Activated effector memory CD4-positive, alpha-beta T cell treated with Interleukin-2 at 50 U/mL for 16 hours (primary cell): ENCODE results near the gene LRRC8E.
"Not testable (repeated sequence)": the region's sequence is repeated elsewhere in the genome, so short reads cannot be mapped to it uniquely, and the experiment has no call there.

Experiments used
- DNase-seq: peaks from one replicate; pipeline ENCODE4 v3.0.0-alpha.2; 2020

The LRRC8E gene

GRCh38 chr19:7921967-7922835 lies 33.9 kb downstream of the LRRC8E start:
- no peak for DNase-seq

GRCh38 chr19:7922836-7923195 lies 34.5 kb downstream of the LRRC8E start:
- DNase-seq: no peak

GRCh38 chr19:7923295-7924191 lies 35.2 kb downstream of the LRRC8E start:
- DNase-seq: no peak

DNA sequence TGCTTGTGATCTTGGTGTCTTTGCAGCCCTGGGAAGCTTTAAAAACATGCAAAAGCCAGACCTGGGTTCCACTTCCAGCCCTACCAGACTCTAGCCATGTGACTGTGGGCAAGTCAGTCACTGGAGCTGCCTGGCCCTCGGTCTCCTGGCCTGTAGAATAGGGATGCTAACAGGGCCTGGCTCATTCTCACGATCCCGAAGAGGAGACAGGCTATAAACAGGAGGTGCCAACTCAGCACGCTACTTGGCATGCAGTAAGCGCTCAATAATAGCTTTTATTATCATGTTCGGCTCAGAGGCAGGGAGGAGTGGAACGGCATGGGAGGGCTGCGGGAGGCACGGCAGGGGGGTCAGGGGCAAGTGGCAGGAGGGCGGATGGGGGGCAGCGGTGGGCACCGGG lies 35.9 kb downstream of the LRRC8E start:
- no peak for DNase-seq

DNA sequence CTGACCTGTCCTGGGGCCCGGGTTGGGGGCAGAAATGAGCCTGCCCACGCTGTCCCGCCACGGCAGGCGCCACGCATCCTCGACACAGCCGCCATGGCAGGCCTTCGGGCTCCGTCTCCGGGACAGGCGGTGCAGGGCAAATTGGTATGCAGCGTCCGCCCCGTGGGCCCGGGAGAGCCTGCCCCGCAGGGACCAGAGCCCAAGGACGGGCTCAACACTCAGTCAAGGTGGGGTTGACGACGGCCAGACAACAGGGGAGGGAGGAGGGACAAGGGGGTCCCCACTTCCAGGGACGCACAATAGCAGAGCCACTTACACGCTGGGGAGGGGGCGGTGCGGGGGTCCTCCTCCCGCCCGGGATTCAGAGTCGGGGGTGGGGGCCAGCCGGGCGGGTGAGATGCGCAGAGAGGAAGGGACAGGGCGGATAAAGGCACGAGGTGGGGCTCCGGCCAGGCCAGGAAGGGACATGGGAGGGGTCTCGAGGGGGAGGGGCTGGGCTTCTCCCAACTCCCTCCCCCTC lies 36.4 kb downstream of the LRRC8E start:
- no peak for DNase-seq

- DNase-seq: peak; percentile 53
Measured at GRCh38 chr19:7925171-7925851, 37.0 kb downstream of the LRRC8E start.

- peak; percentile 71 for DNase-seq
Measured at GRCh38 chr19:7926021-7926726, 37.9 kb downstream of the LRRC8E start, which contains the start of gene CTXN1. TSS of gene CTXN1 (minus strand) at chr19:7926135. CDS start at chr19:7925538, 597 bp downstream.

DNA sequence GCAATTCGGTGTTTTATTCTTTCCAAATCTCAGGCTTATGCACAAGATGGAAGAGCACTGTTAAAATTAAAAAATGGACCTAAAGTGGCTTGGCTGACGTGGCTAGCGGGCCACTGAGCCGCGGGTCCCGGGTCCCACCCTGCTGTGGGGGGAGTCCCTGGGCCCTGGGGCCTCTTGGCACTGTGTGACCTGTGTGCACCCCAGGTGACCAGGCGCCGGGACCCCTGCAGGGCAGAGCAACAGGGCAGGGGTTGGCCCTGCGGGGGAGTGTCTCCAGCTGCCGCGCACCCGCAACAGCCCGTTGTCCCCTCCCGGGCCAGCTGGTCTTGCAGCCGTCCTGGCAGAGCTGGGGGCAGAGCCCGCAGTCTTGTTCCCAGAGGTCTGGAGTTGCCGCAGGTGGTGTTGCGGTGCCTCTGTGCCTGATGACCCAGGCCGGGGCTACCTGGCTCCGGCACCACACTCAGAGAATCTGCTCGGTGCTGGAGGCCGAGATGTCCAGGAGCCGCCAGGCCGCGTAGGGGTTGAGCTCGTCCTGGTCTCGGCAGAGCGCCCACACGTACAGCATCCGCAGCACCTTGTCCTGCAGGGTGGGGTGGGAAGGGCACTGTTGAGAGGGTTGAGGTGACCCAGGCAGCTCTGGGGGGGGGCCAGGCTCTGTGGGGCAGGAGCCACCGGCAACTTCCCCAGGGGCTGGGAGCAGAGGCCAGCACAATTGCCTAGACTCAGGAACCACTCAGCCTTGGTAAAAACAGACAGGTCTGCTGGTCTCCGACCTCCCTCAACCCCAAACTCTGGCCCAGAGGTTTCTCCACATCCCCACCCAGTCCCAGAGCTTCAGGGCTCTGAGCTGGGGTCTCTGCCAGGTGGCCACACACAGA lies 38.7 kb downstream of the LRRC8E start:
- no peak for DNase-seq

DNA sequence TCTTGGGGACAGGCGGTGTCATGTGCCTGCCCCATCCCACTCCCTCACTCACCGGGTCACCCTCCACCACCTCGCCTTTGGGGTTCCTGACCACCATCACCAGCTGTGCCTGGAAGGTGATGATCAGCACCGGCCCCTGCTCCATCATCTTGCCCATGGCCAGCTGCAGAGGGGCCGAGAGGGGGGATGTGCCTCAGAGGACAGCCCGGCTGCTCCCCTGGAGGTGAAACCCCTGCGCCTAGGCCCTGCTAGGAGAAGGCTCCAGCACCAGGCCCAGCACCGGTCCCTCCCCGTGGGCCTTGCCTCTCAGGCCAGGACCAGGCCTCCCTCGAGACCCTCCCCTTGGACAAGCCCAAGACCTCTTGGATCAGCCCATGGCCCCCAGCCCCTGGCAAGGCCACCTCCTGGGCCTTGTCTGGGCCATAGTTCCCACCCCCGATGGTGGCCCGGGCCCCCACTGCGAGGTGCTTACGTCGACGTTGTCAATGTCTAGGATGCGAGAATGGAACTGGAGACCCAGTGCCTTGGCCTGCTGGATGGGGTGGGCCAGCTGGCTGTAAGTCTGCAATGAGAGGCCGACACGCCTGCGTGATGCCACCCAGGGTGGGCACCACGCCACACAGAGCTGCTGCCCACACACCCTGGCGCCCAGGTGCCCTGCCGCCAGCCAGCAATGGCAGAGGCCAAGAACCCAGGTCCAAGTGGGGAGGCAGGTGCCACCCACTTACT lies 39.5 kb downstream of the LRRC8E start:
- DNase-seq: no peak

DNA sequence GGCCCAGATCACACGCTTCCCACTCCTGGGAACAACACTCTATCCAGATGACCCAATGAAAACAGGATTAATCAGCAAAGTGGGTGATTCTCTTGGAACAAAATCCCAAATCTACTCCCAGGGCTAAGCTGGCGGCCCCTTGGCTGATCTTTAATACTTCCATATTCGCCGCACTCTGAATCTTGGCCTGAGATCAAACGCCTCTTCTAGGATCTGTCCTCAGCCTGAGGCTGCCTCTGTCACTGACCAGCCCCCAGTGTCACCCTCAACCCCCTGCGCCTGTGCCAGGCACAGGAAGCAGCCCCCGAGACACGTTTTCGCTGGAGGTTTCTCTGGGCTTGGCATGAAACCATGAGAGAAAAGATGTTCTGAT lies 40.0 kb downstream of the LRRC8E start:
- no peak for DNase-seq

DNA sequence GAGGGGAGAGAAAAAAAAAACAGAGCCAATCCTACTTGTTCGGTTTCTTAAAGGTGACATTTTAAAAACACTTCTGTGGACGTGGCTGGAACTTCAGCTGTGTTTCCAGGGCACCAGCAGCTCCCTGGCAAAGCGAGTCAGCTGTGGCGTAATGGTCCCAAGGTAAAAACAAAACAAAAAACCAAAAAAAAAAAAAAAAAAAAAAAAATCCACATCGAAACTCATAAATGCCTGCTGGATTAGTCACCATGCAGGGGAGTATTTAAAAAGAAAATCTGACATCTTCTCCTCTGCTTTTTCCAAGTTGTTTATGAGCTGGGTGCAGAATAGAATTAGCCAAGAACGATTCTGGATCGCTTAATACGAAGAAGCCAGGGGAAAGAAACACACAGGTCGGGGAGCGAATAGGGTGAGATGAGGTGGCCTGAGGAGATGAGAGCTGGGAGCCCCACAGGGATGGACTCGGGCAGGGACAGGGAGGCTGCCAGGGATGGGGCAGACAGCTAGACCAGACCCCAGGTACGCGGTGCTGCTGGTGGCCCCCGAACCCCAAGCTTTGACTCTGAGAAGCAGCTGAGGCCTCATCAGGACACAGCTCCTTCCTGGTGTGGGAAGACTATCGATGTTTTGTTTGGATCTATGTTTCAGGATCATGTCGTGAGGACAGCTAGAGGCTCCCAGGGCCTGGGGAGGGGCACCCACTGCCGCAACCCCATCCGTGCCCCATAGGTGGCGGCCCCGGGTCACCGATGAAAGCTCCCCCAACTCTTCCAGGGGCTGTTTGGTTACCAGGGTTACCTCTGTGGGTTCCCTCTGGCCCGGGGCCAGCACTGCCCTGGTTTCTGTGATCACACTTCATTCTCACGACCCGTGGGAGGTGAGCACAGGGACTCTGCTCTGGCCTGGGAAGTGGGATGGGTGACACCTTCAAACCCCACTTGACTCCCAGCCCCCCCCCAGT lies 40.7 kb downstream of the LRRC8E start:
- DNase-seq: peak; percentile 49

GRCh38 chr19:7930030-7930429 lies 41.7 kb downstream of the LRRC8E start:
- not testable (repeated sequence) for DNase-seq

GRCh38 chr19:7930765-7931164 lies 42.5 kb downstream of the LRRC8E start:
- no peak for DNase-seq

GRCh38 chr19:7931221-7932061 lies 43.1 kb downstream of the LRRC8E start:
- no peak for DNase-seq

DNA sequence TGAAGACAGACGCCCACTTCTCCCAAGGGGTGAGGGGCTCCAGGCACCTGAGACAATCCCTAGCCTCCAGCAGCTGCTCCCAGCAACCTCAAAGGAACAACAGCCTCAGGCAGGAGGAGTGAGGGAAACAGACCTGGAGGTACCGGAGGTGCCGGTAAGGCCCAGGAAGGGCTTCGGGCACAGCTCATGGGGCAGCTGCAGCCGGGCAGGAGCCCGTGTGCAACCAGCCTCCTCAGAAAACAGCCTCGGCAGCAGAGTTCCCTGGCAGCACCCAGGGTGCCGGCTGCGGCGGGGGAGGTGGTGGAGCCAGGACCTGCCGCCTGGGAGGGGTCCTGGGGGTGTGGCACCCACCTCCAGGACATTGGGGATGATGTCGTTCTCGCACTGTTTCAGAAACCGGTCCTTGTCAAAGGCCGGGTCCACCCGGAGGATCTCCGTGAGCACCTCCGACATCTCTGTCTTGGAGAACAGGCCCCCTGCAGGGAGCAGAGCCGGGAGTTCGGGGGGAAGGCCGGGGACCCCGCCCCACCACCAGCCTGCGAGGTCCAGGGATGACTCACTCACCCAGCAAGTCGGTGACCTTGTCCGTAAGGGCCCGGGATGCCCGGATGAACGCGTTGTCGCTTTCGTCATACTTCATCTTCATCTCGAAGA lies 44.1 kb downstream of the LRRC8E start:
- DNase-seq: no peak

DNA sequence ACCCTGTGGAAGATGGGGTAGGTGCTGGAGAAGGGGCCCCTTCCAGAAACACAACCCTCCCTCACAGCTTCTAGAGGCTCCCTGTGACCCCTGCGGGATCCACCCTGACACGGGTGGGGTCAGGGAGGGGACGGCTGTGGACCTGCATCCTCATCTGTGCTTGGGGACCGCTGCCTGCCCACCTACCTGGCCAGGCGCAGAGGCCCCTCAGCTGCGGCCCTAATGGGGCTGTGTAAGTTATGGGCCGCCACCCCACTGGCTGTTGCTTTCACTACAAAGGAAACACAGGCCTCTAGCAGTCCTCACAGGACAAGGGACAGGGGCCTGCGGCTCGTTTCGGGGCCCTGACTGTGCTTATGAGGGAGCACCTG lies 44.6 kb downstream of the LRRC8E start:
- no peak for DNase-seq

GRCh38 chr19:7933411-7933810 lies 45.1 kb downstream of the LRRC8E start:
- DNase-seq: no peak
